HG03521 (cell line): ENCODE measurements around the gene SPOCD1.
"Not testable (repeated sequence)": the region's sequence is repeated elsewhere in the genome, so short reads cannot be mapped to it uniquely, and the experiment has no call there.

Source experiments
- ATAC-seq: cut with Tn5 transposase; IDR thresholded peaks from one replicate; pipeline ENCODE4 v1.9.1; 2021; ENCODE audit warnings: mild to moderate bottlenecking, moderate library complexity; ENCODE audit not compliant: unreplicated experiment

Gene SPOCD1

DNA sequence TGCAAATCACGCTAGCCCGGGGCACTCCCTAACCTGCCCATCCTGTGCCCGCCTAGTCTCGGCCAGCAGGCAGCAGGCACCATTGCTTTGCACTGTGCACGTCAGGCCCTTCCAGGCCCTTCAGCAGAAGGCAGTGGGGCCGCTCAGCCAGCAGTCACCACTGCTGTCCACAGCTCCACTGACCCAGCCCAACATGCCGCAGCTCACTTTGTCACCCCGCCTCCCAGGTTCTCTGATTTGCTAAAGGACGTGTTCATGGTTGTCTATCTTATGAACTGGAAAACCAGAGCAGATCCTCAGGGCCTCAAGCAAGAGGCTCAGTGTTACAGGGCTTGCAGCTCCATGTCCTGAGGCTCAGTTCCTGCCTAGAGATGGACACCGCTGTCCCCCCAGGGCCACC lies 14.2 kb upstream of the SPOCD1 start:
- ATAC-seq: no peak

DNA sequence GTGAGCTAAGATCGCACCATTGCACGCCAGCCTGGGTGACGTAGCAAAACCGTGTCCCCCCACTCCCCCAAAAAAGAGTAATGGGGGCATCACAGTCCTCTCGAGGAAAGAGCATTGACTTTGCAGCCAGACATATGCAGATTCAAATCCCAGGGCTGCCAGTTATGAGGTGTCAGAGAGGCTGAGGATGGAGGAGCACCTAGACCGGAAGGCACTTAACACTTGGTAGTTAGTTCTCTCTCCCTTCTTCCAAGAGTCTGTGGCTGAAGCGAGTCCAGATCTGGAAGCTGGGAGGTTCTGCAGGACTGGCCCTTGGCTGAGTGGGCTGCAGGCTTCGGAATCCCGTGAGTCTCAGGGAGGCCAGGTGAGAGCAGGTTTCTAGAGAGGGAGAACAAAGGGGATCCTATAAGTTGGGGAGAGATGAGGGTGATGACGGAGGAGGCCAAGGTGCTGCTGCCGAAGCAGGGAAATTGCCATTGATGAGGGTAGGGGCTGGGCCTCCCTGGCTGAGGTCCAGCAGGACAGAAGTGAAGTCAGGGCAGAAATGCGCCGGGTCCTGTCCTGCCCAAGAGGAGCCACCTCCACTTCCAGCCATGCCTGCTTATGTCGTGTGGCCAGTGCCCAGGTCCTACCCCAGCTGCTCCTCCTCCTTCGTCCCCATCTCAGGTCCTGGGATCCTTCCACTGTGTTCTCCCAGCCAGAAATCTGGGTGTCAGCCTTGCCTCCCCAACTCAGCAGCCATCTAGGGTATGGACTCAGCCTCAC lies 13.3 kb upstream of the SPOCD1 start:
- no peak for ATAC-seq

DNA sequence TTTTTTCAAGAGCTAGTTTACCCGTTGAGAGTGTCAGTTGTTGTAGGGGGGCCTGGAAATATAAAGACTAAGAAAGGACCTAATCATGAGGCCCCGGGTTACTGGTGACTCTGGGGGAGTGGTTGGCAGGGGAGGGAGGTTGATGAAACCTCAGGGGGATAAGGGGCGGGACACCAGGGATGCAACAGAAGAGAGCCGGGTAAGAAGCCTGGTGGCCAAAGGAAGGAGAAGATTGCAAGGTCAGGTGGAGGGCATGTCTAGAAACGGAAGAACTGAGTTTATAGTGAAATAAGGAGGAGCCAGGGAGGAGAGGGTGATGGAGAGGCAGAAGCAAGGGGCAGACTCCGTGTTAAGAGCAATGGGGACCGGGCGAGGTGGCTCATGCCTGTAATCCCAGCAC lies 12.5 kb upstream of the SPOCD1 start:
- no peak for ATAC-seq

DNA sequence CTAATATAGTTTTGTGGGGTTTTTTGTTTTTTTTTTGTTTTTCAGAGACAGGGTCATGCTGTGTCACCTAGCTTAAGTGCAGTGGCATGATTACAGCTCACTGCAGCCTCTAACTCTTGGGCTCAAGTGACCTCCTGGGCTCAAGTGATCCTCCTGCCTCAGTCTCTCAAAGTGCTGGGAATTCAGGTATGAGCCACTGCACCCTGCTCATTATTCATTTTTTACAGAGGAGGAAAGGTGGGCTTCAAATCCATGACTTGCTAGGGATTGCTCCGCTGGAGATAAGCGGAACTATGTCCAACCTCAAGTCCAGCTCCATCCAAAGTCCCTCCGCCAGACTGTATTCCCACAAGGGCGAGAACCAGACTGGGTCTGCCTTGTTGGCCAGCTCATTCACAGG lies 8.0 kb upstream of the SPOCD1 start:
- no peak for ATAC-seq

DNA sequence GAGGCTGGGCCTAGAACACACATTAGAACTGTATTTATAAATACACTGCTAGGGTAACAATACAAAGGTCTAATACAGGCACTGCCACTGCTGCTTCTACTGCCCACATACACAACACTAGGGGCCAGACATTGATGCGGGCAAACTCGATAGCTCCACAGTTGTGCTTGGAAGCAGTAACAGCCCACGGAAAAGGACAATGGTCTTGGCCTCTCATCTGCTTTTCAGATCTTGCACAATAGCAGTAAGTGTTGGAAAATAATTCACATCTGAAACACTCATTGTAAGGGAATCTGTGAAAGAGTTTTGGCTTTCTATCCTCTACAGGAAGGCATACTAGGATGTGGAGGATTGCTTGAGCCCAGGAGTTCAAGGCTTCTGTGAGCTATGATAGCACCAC lies 6.9 kb upstream of the SPOCD1 start:
- ATAC-seq: no peak

DNA sequence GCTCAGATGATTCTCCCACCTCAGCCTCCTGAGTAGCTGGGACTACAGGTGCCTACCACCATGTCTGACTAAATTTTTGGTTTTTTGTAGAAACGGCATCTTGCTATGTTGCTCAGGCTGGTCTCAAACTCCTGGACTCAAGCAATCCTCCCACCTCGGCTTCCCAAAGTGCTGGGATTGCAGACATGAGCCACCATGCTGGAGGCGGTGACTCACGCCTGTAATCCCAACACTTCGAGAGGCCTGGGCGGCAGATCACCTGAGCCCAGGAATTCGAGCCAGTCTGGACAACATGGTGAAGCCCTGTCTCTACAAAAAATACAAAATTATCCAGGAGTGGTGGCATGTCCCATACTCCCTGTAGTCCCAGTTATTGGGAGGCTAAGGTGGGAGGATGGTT lies 4.4 kb upstream of the SPOCD1 start:
- not testable (repeated sequence) for ATAC-seq

DNA sequence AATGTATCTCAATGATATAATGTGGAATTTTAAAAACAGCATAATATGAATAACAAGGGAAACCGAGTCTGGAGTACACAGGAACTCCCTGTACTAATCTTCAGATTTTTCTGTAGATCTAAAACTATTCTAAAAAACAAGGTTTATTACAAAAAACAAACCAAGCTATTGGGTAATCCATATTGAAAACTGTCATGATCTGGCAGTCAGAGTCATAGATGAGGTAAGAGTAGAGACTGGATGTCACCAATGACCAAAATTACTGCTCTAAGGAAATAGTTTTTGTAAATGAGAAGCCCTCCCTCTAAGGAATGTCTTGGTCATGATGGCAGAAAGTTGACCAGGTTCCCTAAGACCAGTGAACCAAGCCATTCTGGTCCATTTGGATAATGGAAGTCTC lies 2.4 kb upstream of the SPOCD1 start:
- ATAC-seq: no peak

DNA sequence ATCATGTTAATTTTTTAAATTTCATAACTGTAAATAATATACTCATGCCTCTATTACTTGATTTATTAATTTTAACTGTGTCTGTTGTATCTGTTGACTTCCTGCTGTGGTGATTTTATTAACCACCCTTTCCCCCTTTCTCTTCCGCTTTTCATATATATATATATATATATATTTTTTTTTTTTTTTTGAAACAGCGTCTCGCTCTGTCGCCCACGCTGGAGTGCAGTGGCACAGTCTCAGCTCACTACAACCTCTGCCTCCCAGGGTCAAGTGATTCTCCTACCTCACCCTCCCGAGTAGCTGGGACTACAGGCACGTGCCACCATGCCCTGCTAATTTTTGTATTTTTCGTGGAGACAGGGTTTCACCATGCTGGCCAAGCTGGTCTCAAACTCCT lies 1.1 kb upstream of the SPOCD1 start:
- not testable (repeated sequence) for ATAC-seq

DNA sequence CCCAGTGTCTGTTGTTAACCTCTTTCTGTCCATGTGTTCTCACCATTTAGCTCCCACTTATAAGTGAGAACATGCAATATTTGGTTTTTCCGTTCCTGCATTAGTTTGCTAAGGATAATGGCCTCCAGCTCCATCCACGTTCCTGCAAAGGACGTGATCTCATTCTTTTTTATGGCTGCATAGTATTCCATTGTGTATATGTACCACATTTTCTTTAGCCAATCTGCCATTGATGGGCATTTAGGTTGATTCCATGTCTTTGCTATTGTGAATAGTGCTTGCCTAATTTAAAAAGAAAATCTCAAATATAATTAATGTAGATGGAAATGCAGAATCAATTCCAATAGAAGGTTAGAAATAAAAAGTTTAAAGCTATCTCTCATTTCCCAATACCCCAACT lies 679 bp upstream of the SPOCD1 start:
- ATAC-seq: not testable (repeated sequence)

DNA sequence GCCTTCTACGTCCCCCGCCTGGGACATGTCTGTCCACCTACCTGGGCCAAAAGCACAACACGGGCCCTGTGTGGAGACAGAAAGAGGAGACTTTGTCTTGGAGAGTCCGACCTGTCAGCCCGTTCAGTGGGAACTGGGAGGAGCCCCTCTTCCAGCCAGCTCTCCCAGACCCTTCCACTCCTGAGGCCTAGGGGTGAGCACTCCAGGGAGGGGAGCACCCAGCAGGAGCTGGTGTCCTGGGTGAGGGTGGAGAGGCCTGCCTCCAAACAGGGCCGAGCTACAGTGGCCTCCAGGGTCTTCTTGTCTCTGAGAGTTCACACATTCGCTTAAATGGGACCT lies 546 bp downstream of the SPOCD1 start:
- no peak for ATAC-seq

DNA sequence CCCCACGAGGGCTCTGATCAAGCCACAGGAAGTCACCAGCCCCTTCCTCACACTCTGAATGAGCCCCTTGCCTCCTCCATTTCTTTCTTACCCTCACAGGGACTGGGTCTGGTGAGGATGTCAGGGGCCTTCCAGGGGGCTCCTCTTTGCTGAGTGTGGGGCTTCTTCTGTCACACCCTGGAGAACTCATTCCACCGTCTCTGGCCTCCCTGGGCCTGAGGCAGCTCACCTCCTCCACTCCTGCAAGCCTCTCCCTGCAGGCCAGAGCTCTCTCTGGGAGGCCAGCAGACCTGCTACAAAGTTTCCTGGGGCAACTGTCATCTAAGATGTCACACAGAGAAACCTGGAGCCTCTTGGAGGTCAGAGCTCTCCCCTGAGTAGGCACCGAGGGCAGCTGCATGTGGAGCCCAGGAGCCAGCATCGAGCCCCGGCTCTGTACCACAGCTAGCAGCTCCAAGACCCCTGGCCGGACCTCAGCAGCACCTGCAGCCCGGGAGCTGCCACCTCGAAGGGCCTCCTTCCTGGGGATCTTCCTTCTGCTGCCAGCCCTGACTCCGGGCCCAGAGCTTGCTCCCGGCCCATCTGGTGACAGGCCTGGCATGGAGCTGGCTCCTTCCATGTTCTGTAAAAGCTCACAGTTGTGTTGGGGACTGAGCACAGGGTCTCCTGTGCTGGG lies 1.1 kb downstream of the SPOCD1 start:
- no peak for ATAC-seq

DNA sequence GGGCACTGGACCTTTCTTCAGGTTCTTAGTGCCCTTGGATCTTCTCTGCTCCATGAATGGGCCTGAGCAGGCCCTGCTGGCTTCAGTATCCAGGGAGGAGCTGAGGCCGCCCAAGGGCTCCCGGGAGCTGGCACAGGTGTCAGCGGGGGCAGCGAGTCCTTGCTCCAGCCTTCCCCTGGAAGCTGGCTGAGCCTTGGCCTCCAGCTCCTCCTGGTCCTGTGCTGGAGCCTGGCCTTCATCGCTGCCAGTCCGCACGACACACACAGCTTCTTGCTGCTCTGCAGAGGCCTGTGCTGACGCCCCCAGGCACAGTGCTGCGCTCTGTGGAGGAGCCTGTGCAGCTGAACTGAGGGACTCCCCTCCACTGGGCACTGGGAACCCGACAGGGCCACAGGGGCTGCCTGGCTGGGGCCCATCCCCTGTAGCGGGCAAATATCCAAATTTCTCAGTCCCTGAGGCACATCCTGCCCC lies 1.7 kb downstream of the SPOCD1 start:
- no peak for ATAC-seq

DNA sequence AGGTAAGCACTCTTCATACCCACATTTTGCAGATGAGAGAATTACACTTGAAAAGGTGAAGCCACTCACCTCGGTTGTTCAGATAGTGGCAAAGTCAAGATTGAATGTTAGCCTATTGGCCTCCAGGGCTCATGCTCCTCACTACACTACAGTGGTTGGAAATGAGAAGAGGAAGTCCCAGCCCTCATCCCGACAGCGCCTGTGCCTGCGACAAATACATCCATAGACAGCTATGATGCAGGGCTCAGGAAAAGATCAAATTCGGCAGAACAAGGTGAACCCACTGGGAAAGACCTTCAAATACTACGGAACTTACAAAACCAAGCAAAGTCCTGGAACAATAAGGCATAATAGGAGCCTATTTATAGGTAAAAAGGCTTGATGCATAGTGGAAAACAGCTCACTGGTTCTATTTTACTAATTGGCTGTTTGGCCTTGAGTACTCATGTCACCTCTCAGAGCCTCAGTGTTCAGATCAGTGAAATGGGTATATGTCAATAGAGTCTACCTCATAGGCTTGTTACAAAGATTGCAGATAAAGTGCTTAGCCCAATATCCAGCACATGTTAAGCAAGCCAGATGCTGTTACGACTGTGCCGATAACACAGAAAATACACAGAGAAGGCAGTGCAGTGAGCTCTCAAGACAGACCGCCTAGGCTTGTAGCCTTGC lies 3.5 kb downstream of the SPOCD1 start:
- no peak for ATAC-seq

DNA sequence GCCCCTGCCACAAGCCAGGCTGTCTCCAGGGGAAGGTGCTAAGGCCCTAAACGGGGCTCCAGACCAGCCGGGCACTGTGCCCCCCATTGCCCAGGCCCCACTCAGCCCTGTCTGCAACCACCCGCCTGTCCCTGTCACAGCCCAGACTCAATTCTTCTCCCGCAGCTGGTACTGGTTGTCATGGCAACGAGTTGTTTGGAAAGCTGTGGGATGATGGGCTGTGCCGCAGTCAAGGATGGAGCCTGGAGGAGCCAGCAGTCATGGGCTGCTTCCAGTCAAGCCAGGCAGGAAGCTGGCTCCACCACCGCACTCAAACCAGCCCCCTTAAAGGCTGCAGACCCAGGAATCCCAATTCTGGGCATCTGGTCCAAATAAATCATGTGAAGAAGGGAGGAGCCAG lies 4.2 kb downstream of the SPOCD1 start:
- ATAC-seq: no peak

DNA sequence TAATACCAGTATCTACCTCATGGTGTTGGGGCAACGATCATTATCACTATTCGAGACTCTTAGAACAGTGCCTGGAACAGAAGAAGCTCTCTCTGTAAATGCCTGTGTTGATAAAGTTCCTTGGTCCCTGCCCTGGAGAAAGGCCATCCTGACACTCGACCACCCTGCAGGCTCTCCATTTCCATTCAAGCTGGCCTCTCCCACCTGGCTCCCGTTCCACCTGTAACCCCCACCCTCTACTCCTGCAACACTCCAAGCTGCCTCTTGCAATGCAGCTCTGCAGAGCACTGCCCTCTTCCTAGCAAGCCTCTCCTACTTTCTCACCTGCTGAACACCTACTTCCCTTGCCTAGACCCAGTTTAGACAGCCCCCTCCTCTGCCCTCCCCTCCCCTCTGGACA lies 6.1 kb downstream of the SPOCD1 start:
- ATAC-seq: no peak

DNA sequence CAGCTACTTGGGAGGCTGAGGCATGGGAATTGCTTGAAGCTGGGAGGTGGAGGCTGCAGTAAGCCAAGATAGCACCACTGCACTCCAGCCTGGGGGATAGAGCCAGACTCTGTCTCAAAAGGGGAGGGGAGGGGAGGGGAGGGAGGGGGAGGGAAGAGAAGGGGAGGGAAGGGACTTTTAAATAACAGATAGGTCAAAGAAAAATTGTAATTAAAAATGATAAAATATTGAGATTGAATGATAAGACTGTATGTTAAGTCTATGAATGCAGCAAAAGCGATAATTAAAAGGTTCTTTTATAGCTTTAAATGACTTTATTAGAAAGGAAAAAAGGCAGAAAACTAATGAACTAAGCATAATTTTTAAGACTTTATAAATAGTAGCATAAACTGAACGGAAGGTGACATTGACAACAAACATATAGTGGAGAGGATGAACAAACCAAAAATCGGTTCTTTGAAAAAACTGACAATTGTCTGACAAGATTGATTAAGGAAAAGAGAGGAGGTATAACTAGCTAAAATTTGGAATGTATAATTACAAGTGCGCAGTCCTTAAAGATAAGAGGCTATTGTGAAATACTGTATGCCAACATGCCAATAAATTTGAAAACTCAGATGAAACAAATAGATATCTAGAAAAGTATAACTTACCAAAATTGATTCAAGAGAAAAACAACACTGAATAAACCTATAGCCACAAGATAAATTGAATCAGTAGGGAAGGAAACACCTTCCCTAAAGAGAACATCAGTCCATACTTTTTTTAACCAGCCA lies 8.4 kb downstream of the SPOCD1 start:
- no peak for ATAC-seq

DNA sequence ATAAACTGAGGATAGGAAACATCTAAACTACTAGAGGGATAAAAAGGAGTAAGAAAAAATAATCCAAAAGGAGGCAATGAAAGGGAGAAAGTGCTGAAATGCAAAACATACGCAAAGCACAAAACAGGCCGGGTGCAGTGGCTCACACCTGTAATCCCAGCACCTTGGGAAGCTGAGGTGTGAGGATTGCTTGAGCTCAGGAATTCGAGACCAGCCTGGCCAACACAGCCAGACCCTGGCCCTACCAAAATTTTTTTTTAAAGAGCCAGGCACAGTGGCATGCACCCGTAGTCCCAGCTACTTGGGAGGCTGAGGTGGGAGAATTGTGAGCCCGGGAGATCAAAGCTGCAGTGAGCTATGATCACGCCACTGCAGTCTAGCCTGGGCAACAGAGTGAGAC lies 10.5 kb downstream of the SPOCD1 start:
- no peak for ATAC-seq

DNA sequence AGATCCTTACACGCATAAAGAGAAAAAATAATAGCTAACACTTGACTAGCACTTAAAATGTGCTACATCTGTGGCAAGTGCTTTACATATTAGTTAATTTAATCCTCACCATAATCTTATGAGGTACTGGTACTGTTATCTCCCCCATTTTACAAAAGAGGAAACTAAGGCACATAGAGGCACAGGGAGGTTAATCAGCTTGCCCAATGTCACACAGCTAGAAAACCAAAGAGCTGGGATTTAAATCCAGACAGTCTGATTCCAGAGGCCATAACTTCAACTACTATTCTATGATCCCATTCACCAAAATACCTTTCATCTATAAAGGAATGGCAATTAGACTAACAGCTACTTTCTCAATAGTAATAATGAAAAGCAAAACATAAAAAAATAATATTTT lies 11.7 kb downstream of the SPOCD1 start:
- no peak for ATAC-seq

DNA sequence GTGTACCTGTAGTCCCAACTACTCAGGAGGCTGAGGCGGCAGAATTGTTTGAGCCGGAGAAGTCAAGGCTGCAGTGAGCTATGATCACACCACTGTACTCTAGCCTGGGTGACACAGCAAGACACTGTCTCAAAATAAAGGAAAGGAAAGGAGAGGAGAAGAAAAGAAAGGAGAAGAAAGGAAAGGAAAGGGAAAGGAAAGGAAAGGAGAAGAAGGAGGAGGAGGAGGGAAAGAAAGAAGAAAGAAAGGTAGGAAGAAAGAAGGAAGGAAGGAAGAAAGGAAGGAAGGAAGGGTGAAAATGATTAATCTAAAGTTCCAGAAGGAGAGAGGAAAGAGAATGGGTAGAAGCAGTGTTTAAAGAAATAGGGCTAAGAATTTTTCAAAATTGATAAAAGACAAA lies 12.2 kb downstream of the SPOCD1 start:
- ATAC-seq: no peak

DNA sequence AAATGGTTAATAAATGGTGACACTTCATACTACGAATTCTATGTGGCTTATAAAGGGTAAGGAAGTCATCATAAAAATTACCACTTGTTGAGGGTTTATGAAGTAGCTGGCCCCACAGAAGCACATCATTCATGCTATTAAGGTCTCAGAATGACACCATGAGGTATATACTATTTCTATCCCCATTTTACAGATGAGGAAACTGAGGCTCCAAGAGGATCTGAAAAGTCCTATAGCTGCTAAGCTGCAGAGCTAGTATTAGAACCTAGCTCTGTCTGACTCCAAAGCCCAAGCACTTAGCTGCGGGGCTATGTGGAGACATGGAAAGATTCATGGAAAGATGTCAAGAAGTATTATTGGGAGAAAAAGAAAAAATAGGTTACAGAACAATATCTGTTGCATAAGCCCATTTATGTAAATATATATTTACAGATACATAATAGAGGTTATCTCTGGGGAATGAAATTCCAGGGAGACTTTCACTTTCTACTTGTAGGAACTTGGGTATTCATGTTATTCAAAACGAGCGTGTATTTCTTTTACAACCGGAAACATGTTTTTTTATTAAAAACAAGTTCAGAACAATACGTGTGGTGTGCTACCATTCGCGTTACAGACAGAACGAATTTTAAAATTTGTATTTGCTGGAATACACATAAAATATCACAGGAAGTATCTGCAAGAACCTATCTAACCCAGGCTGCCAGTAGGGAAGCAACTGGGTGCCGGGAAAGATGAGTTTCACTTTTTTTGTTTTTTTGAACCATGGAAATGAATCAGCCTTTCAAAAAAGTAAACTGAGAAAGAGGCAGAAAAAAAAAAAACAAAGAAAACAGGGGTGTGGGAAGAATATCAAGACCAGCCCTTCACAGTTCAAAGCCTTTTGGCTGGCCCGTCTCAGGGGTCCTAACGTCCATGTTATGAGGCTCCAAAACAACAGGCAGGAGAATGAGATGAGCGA lies 13.4 kb downstream of the SPOCD1 start:
- no peak for ATAC-seq
